Body of pancreas (tissue), 4 donors: ENCODE measurements around the gene GLIPR1. TPM values are rescaled to one million over a fixed set of nuclear protein-coding genes. Genes with fewer than 3 reads are reported as not detected.
A peak's percentile ranks its signal among the peaks of the same experiment; 100 is the strongest.

Experiments used
- ATAC-seq: fragments of 150-250 bp; one replicate; pipeline ENCODE4 v1.9.1; 2016
- DNase-seq, 4 donors: peaks; one replicate each; pipeline ENCODE4 v3.0.0-alpha.2; 2019
- H3K27ac ChIP-seq, 4 donors: fragments of 200-600 bp; sonication (generic); 1 replicate in 3 of 4; 2 replicates in 1 of 4; pipeline versions ENCODE4 v1.5.1 to v1.6.1; 2016 to 2019; ENCODE audit warnings: mild to moderate bottlenecking in 1 of 4, mixed read lengths in 1 of 4, moderate library complexity in 1 of 4
- H3K27me3 ChIP-seq, 2 donors: fragments of 200-600 bp; sonication (generic); one replicate each; pipeline ENCODE4 v1.6.0; 2016; ENCODE audit warnings: mild to moderate bottlenecking in 1 of 2
- H3K36me3 ChIP-seq, 2 donors: fragments of 200-600 bp; sonication (generic); replicated peaks in 1 of 2; 2 replicates each; pipeline ENCODE4 v1.5.1; 2016; ENCODE audit warnings: low read depth in 2 of 2; ENCODE audit not compliant: insufficient read depth in 1 of 2
- H3K4me1 ChIP-seq: fragments of 200-600 bp; sonication (generic); one replicate; pipeline ENCODE4 v1.6.0; 2016
- H3K4me3 ChIP-seq, 2 donors: fragments of 200-600 bp; sonication (generic); 1 replicate in 1 of 2; 2 replicates in 1 of 2; pipeline ENCODE4 v1.5.1; 2016 to 2019
- H3K9me3 ChIP-seq, 3 donors: fragments of 200-600 bp; sonication (generic); 1 replicate in 2 of 3; 2 replicates in 1 of 3; pipeline ENCODE4 v1.5.1; 2016
- CTCF ChIP-seq, 7 experiments: fragments of 450-650 bp in 4 of 7; fragments of 200-600 bp in 3 of 7; sonication (generic) in 3 of 7; IDR thresholded peaks; one replicate each; pipeline ENCODE4 v1.5.1; 2016 to 2019; ENCODE audit warnings: antibody characterized with exemption in 7 of 7
- POLR2A ChIP-seq, 3 donors: fragments of 450-650 bp; IDR thresholded peaks; one replicate each; pipeline ENCODE4 v1.6.1; 2016; ENCODE audit warnings: antibody characterized with exemption in 3 of 3, mild to moderate bottlenecking in 2 of 3
- WGBS, 2 donors: methylation state at CpG; one replicate each; pipeline ENCODE4 v1.1.5; 2017; 5-methylcytosine and 5-hydroxymethylcytosine counted together
- intact Hi-C: fragments of 100-400 bp; cut with DNase I; formaldehyde crosslinking; loops from one replicate; pipeline ENCODE4 v1.15.1; 2023
- total RNA-seq, 2 donors: library from RNA; depleted of rRNA; stranded (reverse); fragments of >200 nt; gene quantifications; one replicate each; pipeline ENCODE4 v1.1.0, GENCODE V29; 2016

Gene GLIPR1
- total RNA-seq, 2 donors from 2014 or later: 5.4 to 6.3 TPM

DNA sequence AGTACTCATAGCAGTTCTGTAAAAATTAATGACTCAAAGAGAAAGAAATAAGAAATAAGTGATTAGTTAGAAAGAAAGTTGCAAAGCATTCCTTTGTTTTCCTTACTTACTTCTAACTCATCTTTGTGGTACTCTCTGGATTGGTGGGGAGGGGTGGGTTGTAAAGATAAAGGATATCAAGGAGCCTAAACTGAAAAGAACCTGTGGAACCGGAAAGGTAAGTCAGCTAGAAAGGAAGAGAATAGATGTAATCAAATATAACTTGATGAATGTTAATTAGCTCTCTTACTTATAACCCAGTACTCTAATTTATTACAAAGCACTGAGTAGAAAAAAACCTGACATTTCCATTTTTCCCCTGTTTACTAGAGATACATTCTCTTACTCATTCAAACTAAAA lies 68.3 kb downstream of the GLIPR1 start:
- H3K9me3 ChIP-seq: no peaks in the 10 kb centered on the region
- no peaks in the 10 kb centered on the region for H3K36me3 ChIP-seq
- H3K27ac ChIP-seq: no peak overlapping the region
- H3K4me1 ChIP-seq: peaks cover 11% of the 10 kb centered on the region
- no peaks in the 10 kb centered on the region for H3K27me3 ChIP-seq
- DNase-seq: no peak
- no peak for ATAC-seq
- intact Hi-C loops: no loop called here
- no peak overlapping the region for H3K4me3 ChIP-seq
- 84 to 93% methylated on average over 1 of the region's 1 CpG for WGBS, 2 donors
- TF ChIP-seq CTCF (IDR thresholded peaks at IDR 0.05) (no peak), POLR2A (IDR thresholded peaks at IDR 0.05) (no peak)

GRCh38 chr12:75549989-75550388 lies 69.4 kb downstream of the GLIPR1 start:
- intact Hi-C loops: no loop called here
- TF ChIP-seq CTCF (IDR thresholded peaks at IDR 0.05) (no peak), POLR2A (IDR thresholded peaks at IDR 0.05) (no peak)
- 84 to 85% methylated on average over 2 of the region's 2 CpGs for WGBS, 2 donors
- no peak overlapping the region for H3K4me3 ChIP-seq
- peaks cover 20% of the 10 kb centered on the region for H3K4me1 ChIP-seq
- no peak for ATAC-seq
- H3K27me3 ChIP-seq: no peaks in the 10 kb centered on the region
- DNase-seq: no peak
- no peak overlapping the region for H3K27ac ChIP-seq
- H3K9me3 ChIP-seq: no peaks in the 10 kb centered on the region
- no peaks in the 10 kb centered on the region for H3K36me3 ChIP-seq

DNA sequence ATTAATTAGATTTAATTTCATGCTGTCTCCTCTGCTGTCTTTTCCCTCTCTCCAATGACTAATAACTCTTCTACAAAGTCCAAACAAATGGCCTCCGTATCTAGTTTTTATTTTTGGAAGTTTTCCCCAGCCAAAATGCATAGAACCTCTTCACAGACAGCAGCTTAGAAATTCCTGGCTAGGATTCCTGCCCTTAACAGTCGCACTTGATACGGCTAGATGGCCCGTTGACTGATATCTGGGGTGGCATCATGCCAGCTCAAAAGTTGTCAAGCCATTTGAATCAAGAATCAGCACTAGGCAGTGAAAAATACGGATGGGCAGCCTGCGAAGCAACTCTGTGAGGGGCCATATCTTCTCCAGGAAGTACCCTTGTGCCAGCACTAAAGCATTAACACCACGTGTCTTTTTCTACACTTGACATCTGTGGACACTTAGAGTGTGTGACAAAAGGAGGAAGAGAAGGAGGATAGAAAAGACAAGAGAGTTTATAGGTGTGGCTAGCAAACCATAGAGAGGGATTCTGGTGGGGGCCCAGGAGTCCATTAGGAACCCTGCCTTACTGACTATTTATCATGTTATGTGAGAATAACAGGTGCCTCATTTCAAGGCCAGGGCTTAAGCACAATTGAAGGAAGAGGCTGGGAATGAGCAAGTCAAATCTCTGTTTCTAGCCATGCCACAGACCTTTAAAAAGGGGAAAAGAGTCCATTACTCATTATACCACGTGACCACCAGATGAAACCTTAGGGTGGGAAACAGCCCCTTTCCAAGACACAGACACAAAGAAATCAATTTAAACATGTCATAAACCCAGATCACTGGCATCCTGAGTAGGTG lies 70.1 kb downstream of the GLIPR1 start:
- TF ChIP-seq POLR2A (IDR thresholded peaks at IDR 0.05) (no peak), CTCF (IDR thresholded peaks at IDR 0.05) (no peak)
- Histone ChIP-seq H3K36me3 (no peaks in the 10 kb centered on the region), H3K4me1 (peaks cover 20% of the 10 kb centered on the region), H3K4me3 (no peak overlapping the region), H3K27me3 (no peaks in the 10 kb centered on the region), H3K9me3 (no peaks in the 10 kb centered on the region), H3K27ac (no peak overlapping the region)
- DNase-seq (peak; percentile 9 to 37 (median 22)), ATAC-seq (no peak)
- intact Hi-C loops: no loop called here
- 3 to 11% methylated on average over 8 of the region's 8 CpGs for WGBS, 2 donors

DNA sequence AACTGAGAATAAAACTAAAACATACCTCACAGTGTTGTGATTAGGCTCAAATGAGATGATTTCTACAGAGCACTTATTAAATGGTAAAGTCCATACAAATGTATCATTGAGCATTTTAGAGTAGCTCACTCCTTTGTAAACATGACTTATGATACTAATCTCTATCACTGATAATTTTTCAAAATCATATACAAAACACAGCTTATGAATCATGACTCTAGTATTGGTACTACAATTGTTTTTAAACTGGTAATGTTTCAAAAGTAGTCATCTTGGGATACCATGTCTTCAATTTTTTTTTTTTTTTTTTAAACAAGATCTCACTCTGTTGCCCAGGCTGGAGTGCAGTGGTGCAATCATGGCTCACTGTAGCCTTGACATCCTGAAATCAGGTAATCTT lies 70.9 kb downstream of the GLIPR1 start:
- intact Hi-C loops: no loop called here
- H3K4me3 ChIP-seq: no peak overlapping the region
- no peaks in the 10 kb centered on the region for H3K36me3 ChIP-seq
- TF ChIP-seq CTCF (IDR thresholded peaks at IDR 0.05) (no peak), POLR2A (IDR thresholded peaks at IDR 0.05) (no peak)
- no peak overlapping the region for H3K27ac ChIP-seq
- ATAC-seq: no peak
- peaks cover 24% of the 10 kb centered on the region for H3K4me1 ChIP-seq
- H3K27me3 ChIP-seq: no peaks in the 10 kb centered on the region
- H3K9me3 ChIP-seq: no peaks in the 10 kb centered on the region
- DNase-seq: no peak

GRCh38 chr12:75553398-75553797 lies 72.8 kb downstream of the GLIPR1 start:
- intact Hi-C loops: no loop called here
- DNase-seq: no peak
- 39 to 65% methylated on average over 1 of the region's 1 CpG for WGBS, 2 donors
- H3K4me3 ChIP-seq: no peak overlapping the region
- H3K27me3 ChIP-seq: no peaks in the 10 kb centered on the region
- peaks cover 24% of the 10 kb centered on the region for H3K4me1 ChIP-seq
- TF ChIP-seq POLR2A (IDR thresholded peaks at IDR 0.05) (no peak), CTCF (IDR thresholded peaks at IDR 0.05) (no peak)
- no peaks in the 10 kb centered on the region for H3K9me3 ChIP-seq
- peak; percentile 56 for ATAC-seq
- no peaks in the 10 kb centered on the region for H3K36me3 ChIP-seq
- peak overlapping the region in 2 of 4 donors; percentile 27 to 49 for H3K27ac ChIP-seq
